Measurements from ENCODE around the gene COL15A1.

Gene COL15A1

DNA sequence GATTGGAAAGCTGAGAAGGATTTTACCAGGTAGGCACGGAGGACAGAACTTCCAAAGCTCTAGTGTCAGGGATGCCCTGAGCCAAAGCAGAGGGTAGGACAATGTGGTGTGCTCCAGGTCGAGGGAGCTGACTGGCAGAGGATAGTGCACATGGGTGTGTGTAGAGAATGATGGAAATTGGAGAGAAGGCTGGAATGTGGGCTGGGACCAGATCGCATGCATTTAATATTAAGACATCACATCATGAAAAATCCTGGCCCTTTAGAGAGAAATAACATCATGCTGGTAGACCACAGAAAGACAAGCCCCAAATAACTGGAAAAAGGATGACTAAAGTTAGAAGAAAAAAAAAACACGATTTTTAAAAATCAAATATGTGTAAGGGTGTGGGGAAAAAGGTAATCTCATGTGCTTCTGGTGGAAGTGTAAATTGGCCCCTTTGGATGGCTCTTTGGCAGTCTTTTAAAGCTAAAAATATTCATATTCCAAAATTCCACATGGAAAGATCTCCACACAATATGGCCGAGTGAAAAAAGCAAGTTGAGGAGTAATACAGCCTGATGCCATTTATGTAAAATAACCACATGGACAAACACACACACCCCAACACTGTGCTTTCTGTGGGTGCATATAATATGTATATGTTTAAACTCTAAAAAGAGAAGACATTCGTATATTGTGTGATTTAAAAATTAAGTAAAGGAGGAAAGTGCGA lies 94.2 kb downstream of the COL15A1 start:
- DNase-seq (ENCODE audit: low spot score) = no peak

GRCh38 chr9:99038484-99038820 lies 94.7 kb downstream of the COL15A1 start:
- DNase-seq (ENCODE audit: low spot score) = no peak

DNA sequence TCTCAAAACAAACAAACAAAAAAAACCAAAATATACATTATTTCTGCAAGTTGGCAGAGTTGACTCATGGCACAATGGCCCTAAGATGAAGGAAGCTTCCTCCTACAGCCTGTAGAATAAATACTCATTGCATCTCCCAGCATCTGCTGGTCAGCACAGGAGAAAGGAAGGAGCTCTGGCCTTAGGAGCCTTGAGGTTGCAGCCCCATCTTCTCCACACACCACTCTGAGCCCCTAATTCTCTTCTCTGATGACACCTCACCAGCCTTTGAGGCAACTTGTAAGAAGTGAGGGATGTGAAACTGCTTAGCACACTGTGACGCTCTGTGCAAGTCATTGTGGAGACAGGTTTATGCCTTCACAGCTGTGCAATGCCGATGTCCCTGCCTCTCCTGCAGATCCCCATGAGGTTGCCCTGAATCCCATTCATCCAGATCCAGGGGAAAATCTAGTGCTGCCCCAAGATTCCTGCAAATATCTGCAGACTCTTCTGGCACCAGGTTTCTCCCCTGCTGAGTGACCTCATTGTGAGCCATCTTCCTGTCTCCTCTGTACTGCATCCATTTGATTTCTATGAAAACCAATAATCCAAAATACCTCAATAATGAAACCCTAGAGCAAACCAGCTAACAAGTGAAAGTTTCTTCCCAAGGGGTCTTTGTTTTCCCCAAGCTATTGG lies 95.9 kb downstream of the COL15A1 start:
- DNase-seq (ENCODE audit: low spot score) = no peak

GRCh38 chr9:99040251-99040900 lies 96.7 kb downstream of the COL15A1 start:
- no peak for DNase-seq (ENCODE audit: low spot score)

DNA sequence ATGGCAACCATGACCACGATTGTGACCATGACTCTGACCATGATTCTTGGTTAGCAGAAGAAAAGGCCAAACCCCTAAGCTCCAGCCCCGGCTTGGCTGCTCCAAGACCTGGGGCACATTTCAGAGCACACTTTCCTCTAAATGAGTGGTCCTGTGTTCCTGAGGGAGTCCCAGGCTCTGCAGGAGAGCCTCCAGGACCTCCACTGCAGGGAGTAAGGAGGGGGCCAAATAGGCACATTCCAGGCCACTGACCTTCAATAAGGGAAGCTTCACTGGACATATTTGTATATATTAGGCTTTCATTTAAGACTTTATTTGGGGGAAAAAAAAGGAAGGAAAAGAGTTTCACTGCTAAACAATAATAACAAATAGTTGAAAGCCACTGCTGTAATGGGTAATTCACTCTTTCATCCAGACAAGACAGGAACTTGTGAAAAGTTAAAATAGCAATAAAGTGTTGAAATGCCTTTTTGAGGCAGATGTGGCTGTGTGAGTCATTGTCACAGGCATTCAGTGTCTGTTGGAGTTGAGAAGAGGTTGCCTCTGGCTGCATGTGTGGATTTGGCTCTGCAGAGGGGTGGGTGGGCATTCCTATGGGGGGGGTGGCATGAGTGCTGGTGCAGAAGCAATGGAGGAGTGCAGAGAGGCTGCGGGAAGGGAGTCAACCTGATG lies 97.3 kb downstream of the COL15A1 start:
- DNase-seq (ENCODE audit: low spot score) = no peak

DNA sequence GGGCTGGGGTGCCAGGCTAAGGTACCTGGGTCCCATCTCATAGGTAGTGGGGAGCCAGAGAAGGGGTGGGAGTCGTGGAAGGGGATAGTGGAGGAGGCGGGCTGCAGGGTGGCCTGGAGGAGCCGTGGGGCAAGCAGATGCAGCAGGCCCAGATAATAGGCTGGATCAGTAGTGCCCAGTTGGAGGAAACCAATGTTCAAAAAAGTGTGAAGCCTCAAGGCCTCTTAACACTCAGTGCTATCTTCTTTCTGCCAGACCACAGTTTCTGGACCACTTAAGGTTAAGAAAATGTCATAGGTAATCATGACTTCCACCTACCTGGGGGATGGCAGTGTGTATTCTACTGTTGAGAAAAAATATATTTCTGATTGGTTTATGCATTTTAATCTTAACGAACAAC lies 97.9 kb downstream of the COL15A1 start:
- DNase-seq (ENCODE audit: low spot score) = no peak

GRCh38 chr9:99042620-99043019 lies 98.9 kb downstream of the COL15A1 start:
- no peak for DNase-seq (ENCODE audit: low spot score)

- DNase-seq (ENCODE audit: low spot score) = no peak
These were observed 101.1 kb downstream of the COL15A1 start for GRCh38 chr9:99044827-99045226.

DNA sequence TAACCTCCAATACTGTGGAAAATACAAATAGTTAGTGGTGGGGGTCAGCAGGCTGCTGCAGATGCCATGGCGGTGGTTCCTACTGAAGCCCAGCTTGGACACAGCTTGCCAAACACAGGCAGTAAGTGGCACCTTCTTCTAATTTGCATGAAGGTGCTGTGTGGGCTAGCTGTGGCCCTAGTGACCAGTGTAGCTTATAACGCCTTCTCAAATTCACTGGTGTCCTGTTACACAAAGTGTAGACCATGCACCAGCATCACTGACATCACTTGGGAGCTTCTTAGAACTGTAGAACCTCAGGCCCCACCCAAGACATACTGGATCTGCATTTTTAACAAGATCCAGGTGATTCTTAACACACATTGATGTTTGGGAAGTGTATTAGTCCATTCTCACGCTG lies 102.4 kb downstream of the COL15A1 start:
- DNase-seq (ENCODE audit: low spot score) = no peak

- no peak for DNase-seq (ENCODE audit: low spot score)
These were observed 102.9 kb downstream of the COL15A1 start for GRCh38 chr9:99046542-99047071.

GRCh38 chr9:99049228-99049627 lies 105.5 kb downstream of the COL15A1 start:
- DNase-seq (ENCODE audit: low spot score) = no peak

DNA sequence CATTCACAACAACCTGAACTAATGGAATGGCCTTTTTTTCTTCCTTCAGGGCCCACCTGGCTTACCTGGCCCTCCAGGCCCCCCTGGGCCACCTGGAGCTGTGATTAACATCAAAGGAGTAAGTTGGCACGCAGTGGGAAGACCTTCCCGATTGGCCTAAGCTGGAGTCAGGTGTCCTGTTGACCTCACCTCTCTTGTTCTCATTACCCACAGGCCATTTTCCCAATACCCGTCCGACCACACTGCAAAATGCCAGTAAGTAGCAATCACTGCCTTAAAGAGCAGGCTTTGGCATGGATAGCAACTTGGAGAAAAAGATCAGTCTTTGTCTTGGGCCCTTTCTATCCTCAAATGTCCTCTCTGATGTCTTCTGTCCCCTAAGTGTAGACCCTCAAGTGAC lies 105.9 kb downstream of the COL15A1 start:
- no peak for DNase-seq (ENCODE audit: low spot score)

DNA sequence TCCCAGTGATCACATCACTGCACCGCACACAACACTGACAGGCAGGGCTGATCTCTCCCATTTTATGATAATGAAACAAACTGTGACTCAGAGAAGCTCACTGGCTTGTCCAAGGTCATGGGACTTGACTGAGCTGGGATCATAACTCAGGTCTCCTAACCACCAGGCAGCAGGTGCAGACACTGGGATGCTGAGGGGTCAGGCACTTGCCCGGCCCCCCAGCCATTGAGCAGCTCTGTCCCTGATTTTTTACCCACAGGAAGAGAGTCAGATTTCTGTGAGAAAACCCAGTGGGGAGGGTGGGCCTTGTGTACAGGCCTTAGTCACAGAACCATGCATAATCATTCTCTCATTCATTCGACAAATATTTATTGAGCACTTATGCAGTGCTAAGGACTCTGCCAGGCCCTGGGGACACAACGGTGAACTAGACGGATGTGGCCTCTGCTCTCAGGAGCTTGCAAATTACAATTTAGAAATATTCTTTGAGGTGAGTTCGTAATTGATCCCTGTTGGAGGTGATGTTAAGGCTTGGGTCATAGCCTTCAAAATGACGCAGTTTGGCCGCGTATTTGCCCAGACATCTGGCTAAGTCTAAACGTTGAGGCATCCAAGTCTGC lies 106.7 kb downstream of the COL15A1 start:
- DNase-seq (ENCODE audit: low spot score) = no peak

DNA sequence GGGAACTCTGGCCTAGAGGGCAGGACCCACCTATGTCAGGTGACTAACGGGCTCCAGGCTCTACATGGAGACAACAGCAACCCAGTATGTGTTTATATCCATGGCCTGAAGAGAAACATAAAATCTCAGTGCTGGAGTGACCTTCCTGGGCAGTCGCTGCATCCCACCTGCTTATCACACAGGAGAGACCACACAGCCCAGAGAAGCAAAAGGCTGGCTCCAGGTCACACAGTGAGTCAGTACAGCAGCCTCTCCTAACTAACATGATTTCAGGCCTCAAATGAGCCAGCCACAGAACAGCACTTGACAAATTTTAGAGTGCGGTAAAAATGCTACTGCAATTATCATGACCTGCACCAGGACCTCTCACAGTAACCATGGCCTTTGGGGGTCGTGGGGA lies 107.2 kb downstream of the COL15A1 start:
- no peak for DNase-seq (ENCODE audit: low spot score)

DNA sequence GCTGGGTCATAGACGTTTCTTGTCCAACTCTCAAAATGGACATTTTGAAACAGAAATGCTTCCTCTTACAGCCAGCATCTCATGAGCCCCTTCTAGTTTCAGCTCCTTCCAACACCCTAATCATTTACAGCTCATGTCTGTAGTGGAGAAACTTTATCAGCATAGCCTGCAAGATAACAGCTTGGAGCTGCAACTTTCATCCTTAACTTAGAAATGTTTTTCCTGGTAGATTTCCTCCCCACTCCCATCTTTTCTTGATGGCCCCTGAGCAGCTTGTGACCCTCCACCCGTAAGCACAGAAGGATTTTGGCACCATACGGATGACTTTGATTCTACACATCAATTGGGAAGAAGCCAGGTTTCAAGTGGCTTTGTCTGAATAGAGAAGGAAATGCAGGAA lies 107.7 kb downstream of the COL15A1 start:
- DNase-seq (ENCODE audit: low spot score) = no peak

DNA sequence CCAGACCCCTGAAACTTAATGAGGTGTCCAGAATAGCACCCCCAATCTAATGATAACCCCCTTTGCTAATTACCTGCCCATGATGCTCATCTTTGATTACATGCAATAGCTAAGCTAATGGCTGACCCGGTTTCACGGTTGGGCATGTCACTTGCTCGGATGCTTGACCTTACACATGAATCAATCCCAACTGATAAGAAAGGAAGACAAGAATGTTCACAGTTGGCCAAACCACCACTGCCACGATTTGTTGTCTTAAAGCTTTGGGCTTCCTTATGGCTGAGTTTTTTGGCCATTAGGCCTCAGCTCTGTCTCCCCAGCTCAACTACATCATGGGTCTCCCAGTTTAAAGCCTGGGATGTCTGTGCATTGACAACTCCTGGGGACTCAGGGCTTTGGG lies 108.1 kb downstream of the COL15A1 start:
- DNase-seq (ENCODE audit: low spot score) = no peak

DNA sequence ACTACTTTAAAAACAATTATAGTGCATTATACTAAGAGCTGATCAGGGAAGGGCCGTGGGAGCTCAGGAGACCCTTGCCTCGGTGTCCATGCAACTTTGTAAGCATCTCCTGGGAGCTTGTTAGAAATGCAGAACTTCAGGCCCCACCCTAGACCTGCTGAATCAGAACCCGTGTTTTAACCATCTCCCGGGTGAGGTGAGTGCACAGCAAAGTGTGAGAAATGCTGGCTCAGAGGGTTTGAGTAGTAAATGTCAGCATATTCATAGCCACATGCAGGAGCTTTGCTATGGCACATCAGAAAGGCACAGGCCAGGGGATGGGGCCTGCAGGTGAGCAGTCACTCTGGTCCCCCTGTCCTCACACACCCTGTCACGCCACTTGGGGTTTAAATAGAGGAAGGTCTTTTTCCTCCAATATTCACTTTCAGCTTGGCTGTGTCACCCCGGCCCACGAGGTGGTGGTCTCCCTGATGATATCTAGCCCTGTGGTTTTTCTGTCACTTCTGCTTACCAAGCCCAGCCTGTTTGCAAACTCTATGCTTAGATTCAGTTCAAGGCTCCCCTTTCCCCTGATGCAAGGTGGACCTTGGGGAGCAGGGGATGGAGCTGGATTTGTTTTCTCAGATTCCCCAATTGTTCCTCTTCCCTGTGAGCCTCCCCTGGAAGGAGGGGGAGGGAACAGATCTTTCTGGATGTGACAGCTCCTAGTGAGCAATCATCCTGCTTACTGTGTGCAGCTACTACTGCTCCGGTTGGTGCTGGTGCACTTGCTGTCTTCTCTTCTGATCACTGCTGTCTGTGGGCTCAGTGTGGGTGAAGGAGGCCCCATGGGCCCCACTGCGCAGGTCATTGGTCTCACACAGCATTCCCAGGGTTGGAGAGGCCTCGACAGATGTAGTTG lies 109.4 kb downstream of the COL15A1 start:
- no peak for DNase-seq (ENCODE audit: low spot score)

DNA sequence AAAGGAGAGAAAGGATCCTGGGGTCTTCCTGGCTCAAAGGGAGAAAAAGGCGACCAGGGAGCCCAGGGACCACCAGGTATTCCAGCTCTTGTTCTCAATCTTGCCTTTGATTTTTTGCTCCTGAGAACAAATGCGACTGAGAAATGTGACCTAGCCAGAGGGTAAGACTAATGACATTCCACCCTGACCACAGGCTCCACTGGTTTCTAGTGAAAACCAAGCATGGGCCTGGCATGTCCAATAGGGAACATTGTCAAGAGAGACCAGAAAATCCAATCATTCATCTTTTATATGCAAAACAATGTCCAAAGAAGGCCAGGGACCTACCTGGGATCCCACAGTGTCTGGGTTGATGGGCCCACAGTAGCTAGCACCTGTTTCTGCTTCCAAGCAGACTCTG lies 110.9 kb downstream of the COL15A1 start:
- DNase-seq (ENCODE audit: low spot score) = no peak

- DNase-seq (ENCODE audit: low spot score) = no peak
These were observed 111.7 kb downstream of the COL15A1 start for GRCh38 chr9:99055384-99055783.

GRCh38 chr9:99056186-99056585 lies 112.5 kb downstream of the COL15A1 start:
- no peak for DNase-seq (ENCODE audit: low spot score)

Data from left forelimb (tissue), 1 donor.